Fibroblast of lung (primary cell): ENCODE measurements around the gene RERE. TPM values are rescaled to one million over a fixed set of nuclear protein-coding genes. Genes with fewer than 3 reads are reported as not detected.

ENCODE experiments used
- DNase-seq, 2 donors: peaks; one replicate each; pipeline versions ENCODE4 v3.0.0 to v3.0.0-alpha.2; 2010; ENCODE audit warnings: low read depth in 2 of 2
- H2AFZ ChIP-seq: 2 replicates; pipeline ENCODE4 v1.5.1; 2012; ENCODE audit warnings: low read length, control low read depth, inconsistent platforms
- H3K27ac ChIP-seq: 2 replicates; pipeline ENCODE4 v1.5.1; 2011; ENCODE audit warnings: low read length, control low read depth; ENCODE audit not compliant: insufficient read depth
- H3K27me3 ChIP-seq: 2 replicates; pipeline ENCODE4 v1.5.1; 2011; ENCODE audit warnings: mild to moderate bottlenecking, low read length; ENCODE audit not compliant: control insufficient read depth, insufficient read depth
- H3K36me3 ChIP-seq: 2 replicates; pipeline ENCODE4 v1.5.1; 2011; ENCODE audit warnings: low read length; ENCODE audit not compliant: control insufficient read depth, insufficient read depth
- H3K4me1 ChIP-seq: 2 replicates; pipeline ENCODE4 v1.5.1; 2011; ENCODE audit warnings: low read length; ENCODE audit not compliant: control insufficient read depth, insufficient read depth; ENCODE audit errors: extremely low read depth
- H3K4me2 ChIP-seq: 2 replicates; pipeline ENCODE4 v1.5.1; 2011; ENCODE audit warnings: low read length, control low read depth; ENCODE audit not compliant: insufficient read depth; ENCODE audit errors: extremely low read depth
- H3K4me3 ChIP-seq, 4 experiments: fragments of 200-600 bp in 1 of 4; sonication (generic) in 1 of 4; replicated peaks in 1 of 4; 2 replicates each; pipeline ENCODE4 v1.5.1; 2011 to 2016; ENCODE audit warnings: low read length in 4 of 4, low read depth in 3 of 4, mild to moderate bottlenecking in 3 of 4, control low read depth in 2 of 4, inconsistent platforms in 1 of 4, mixed read lengths in 1 of 4; ENCODE audit not compliant: insufficient read depth in 1 of 4; ENCODE audit errors: control extremely low read depth in 1 of 4
- H3K79me2 ChIP-seq: 2 replicates; pipeline ENCODE4 v1.5.1; 2012; ENCODE audit warnings: mild to moderate bottlenecking, low read length, inconsistent platforms; ENCODE audit not compliant: control insufficient read depth, insufficient read depth
- H3K9ac ChIP-seq: 2 replicates; pipeline ENCODE4 v1.5.1; 2011; ENCODE audit warnings: mild to moderate bottlenecking, low read length, control low read depth; ENCODE audit not compliant: insufficient read depth
- H3K9me3 ChIP-seq: 2 replicates; pipeline ENCODE4 v1.5.1; 2012; ENCODE audit warnings: low read depth, low read length; ENCODE audit not compliant: control insufficient read depth, insufficient read depth
- H4K20me1 ChIP-seq: 2 replicates; pipeline ENCODE4 v1.5.1; 2011; ENCODE audit warnings: low read length; ENCODE audit not compliant: control insufficient read depth, insufficient read depth; ENCODE audit errors: extremely low read depth
- CTCF ChIP-seq, 2 donors: IDR thresholded peaks in 1 of 2; conservative IDR thresholded peaks in 1 of 2; 1 replicate in 1 of 2; 2 replicates in 1 of 2; pipeline ENCODE4 v1.5.1; 2011 to 2012; ENCODE audit warnings: low read length in 2 of 2, control low read depth in 1 of 2, inconsistent platforms in 1 of 2, low read depth in 1 of 2, mild to moderate bottlenecking in 1 of 2
- EZH2 ChIP-seq: IDR thresholded peaks from 2 replicates; pipeline ENCODE4 v1.5.1; 2012; ENCODE audit warnings: low read length, control low read depth, mild to moderate bottlenecking; ENCODE audit errors: missing control alignments
- polyA plus RNA-seq, 2 donors: library from polyadenylated mRNA; depleted of rRNA in 1 of 2; stranded (reverse) in 1 of 2; unstranded in 1 of 2; fragments of >200 nt; gene quantifications; 2 replicates each; pipeline ENCODE4 v1.2.1, GENCODE V29; 2011 to 2012; ENCODE audit warnings: missing spikeins in 1 of 2
- total RNA-seq: library from RNA; depleted of rRNA; stranded (reverse); fragments of >200 nt; gene quantifications from 2 replicates; pipeline ENCODE4 v1.2.1, GENCODE V29; 2014

The RERE gene
- total and polyA plus RNA-seq, 2 donors (not counting 1 experiment from before 2014, with no cell fraction given), result 3.7 to 51.0 TPM

DNA sequence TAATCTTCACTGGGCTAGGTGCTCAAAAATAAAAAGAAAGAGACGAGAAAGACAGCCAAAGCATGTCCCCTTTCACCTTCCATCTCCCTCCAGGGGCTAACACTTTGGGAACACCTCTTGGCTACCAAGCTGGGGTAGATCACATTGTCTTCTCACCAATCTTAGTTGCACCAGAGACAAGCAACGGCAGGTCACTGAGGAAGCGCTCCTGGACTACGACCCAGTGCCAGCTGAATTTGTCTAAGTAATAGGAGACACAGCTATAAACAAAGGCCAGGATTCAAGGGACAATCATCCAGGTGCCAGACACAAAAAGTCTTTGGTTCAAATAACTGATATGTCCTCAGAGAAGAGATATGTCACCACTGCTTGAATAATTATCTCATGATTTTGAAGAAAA lies 399.1 kb downstream of the RERE start:
- DNase-seq, result no peak
- no peaks in the 10 kb centered on the region for H4K20me1 ChIP-seq
- H3K9me3 ChIP-seq, result no peaks in the 10 kb centered on the region
- H3K4me2 ChIP-seq, result no peak overlapping the region
- peaks cover 6% of the 10 kb centered on the region for H3K36me3 ChIP-seq
- H3K27ac ChIP-seq, result no peak overlapping the region
- H2AFZ ChIP-seq, result no peak overlapping the region
- peaks cover 91% of the 10 kb centered on the region for H3K79me2 ChIP-seq
- H3K27me3 ChIP-seq, result no peaks in the 10 kb centered on the region
- no peak overlapping the region for H3K9ac ChIP-seq
- TF ChIP-seq EZH2, result no peak
- no peak for TF ChIP-seq CTCF (conservative IDR thresholded peaks at IDR 0.05 in 1 of 2, IDR thresholded peaks at IDR 0.05 in 1 of 2; ENCODE audit: low read depth in 1 of 2, low read length in 2 of 2)
- H3K4me3 ChIP-seq, result no peak overlapping the region
- peaks cover 11% of the 10 kb centered on the region for H3K4me1 ChIP-seq

- Histone ChIP-seq H3K27ac (no peak overlapping the region), H3K4me2 (no peak overlapping the region)
These were observed 399.8 kb downstream of the RERE start for GRCh38 chr1:8417625-8418024.

DNA sequence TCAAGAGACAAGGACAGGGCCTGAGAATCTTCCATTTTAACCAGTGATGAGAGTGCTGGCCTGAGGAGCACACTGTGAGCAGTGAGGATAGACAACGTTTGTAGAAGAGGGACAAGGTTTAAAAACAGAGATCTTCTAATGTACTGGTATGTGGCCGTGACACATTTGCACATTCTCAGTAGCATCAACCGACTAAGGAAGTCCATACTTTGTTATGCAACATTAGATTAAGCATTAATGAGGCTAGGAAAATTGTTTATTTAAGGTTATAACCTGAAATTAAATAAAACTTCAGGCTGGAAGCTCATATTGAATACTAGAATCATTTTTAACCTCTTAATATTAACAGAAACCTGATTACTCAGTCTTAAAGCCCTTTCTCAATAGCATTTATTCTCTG lies 400.6 kb downstream of the RERE start:
- H2AFZ ChIP-seq, result no peak overlapping the region
- peaks cover 85% of the 10 kb centered on the region for H3K79me2 ChIP-seq
- no peak overlapping the region for H3K27ac ChIP-seq
- H3K9me3 ChIP-seq, result no peaks in the 10 kb centered on the region
- no peaks in the 10 kb centered on the region for H4K20me1 ChIP-seq
- no peaks in the 10 kb centered on the region for H3K27me3 ChIP-seq
- no peak overlapping the region for H3K9ac ChIP-seq
- peak overlapping the region; percentile 11 for H3K4me2 ChIP-seq
- H3K4me3 ChIP-seq, result no peak overlapping the region
- DNase-seq, result no peak
- peaks cover 6% of the 10 kb centered on the region for H3K36me3 ChIP-seq
- H3K4me1 ChIP-seq, result peaks cover 18% of the 10 kb centered on the region
- TF ChIP-seq EZH2 (no peak), CTCF (conservative IDR thresholded peaks at IDR 0.05 in 1 of 2, IDR thresholded peaks at IDR 0.05 in 1 of 2; ENCODE audit: low read depth in 1 of 2, low read length in 2 of 2) (no peak)

More at GRCh38 chr1:8417625-8418024, 399.8 kb downstream of the RERE start:
- no peaks in the 10 kb centered on the region for H3K9me3 ChIP-seq
- no peak for TF ChIP-seq CTCF (conservative IDR thresholded peaks at IDR 0.05 in 1 of 2, IDR thresholded peaks at IDR 0.05 in 1 of 2; ENCODE audit: low read depth in 1 of 2, low read length in 2 of 2)
- TF ChIP-seq EZH2, result no peak
- H3K4me3 ChIP-seq, result no peak overlapping the region
- peaks cover 88% of the 10 kb centered on the region for H3K79me2 ChIP-seq
- peaks cover 6% of the 10 kb centered on the region for H3K36me3 ChIP-seq
- H2AFZ ChIP-seq, result no peak overlapping the region
- DNase-seq, result no peak
- no peak overlapping the region for H3K9ac ChIP-seq
- H3K4me1 ChIP-seq, result peaks cover 13% of the 10 kb centered on the region
- no peaks in the 10 kb centered on the region for H4K20me1 ChIP-seq
- H3K27me3 ChIP-seq, result no peaks in the 10 kb centered on the region
